22Rv1 (cell line): ENCODE measurements around the gene TRIM49D1.
"Not testable (repeated sequence)": the region's sequence is repeated elsewhere in the genome, so short reads cannot be mapped to it uniquely, and the experiment has no call there.

Source experiments
- CTCF ChIP-seq: fragments of 450-650 bp; IDR thresholded peaks from 2 replicates; pipeline ENCODE4 v1.5.1; 2017; ENCODE audit warnings: mild to moderate bottlenecking
- ZFX ChIP-seq: fragments of 450-650 bp; IDR thresholded peaks from 2 replicates; pipeline ENCODE4 v1.6.1; 2017; ENCODE audit warnings: antibody characterized with exemption, borderline replicate concordance

GRCh38 chr11:89865223-89865622, 56.8 kb downstream of the TRIM49D1 start:
- not testable (repeated sequence) for TF ChIP-seq CTCF, ZFX
